A549 (cell line): ENCODE results near the gene MRPS6.

Source experiments
- BHLHE40 ChIP-seq: IDR thresholded peaks from 2 replicates; pipeline ENCODE4 v1.6.1; 2012; ENCODE audit warnings: low read depth, low read length, inconsistent platforms
- CTCF ChIP-seq: fragments of >200 bp; sonication (Bioruptor Twin); formaldehyde crosslinking; IDR thresholded peaks from 3 replicates; pipeline ENCODE4 v1.5.1; 2016
- EP300 ChIP-seq, 2 experiments: fragments of >200 bp; sonication (Bioruptor Twin); formaldehyde crosslinking; IDR thresholded peaks; 2 replicates in 1 of 2; 3 replicates in 1 of 2; pipeline ENCODE4 v1.6.1; 2016 to 2017
- JUN ChIP-seq, 2 experiments: fragments of >200 bp; sonication (Bioruptor Twin); formaldehyde crosslinking; IDR thresholded peaks; 2 replicates in 1 of 2; 3 replicates in 1 of 2; pipeline ENCODE4 v1.6.1; 2016 to 2017
- NR3C1 ChIP-seq: fragments of >200 bp; sonication (Bioruptor Twin); formaldehyde crosslinking; IDR thresholded peaks from 3 replicates; pipeline ENCODE4 v1.6.1; 2017
- POLR2A ChIP-seq: IDR thresholded peaks from 2 replicates; pipeline ENCODE4 v1.6.1; 2012; ENCODE audit warnings: mild to moderate bottlenecking, low read length
- SMC3 ChIP-seq: fragments of >200 bp; sonication (Bioruptor Twin); formaldehyde crosslinking; IDR thresholded peaks from 3 replicates; pipeline ENCODE4 v1.6.1; 2018; ENCODE audit warnings: inconsistent platforms
- USF2 ChIP-seq: fragments of 450-650 bp; IDR thresholded peaks from 2 replicates; pipeline ENCODE4 v1.6.1; 2014; ENCODE audit warnings: antibody characterized with exemption
- ZSCAN20 ChIP-seq: fragments of 250-450 bp; sonication (Bioruptor Pico); IDR thresholded peaks from 2 replicates; pipeline ENCODE4 v1.8.0; 2022; ENCODE audit warnings: mild to moderate bottlenecking, moderate library complexity

GRCh38 chr21:34082769-34083168 is 9.4 kb downstream of the MRPS6 start:
- TF ChIP-seq SMC3 (no peak), CTCF (no peak), POLR2A (no peak), EP300 (IDR thresholded peaks at IDR 0.05) (no peak), USF2 (no peak), JUN (IDR thresholded peaks at IDR 0.05) (no peak), BHLHE40 (no peak), ZSCAN20 (CRISPR knock-in tag) (no peak), NR3C1 (no peak)
